T-cell (primary cell): ENCODE data around the gene RBP7. TPM values are rescaled to one million over a fixed set of nuclear protein-coding genes. Genes with fewer than 3 reads are reported as not detected.
"Not testable (repeated sequence)": the region's sequence is repeated elsewhere in the genome, so short reads cannot be mapped to it uniquely, and the experiment has no call there.

Experiments used
- ATAC-seq, 4 experiments: fragments of 200-7000 bp in 3 of 4; fragments of 150-1000 bp in 1 of 4; cut with Tn5 transposase; replicated peaks in 1 of 4; 1 replicate in 3 of 4; 2 replicates in 1 of 4; pipeline ENCODE4 v1.10.0; 2021; ENCODE audit warnings: moderate library complexity in 3 of 4, mild to moderate bottlenecking in 2 of 4, moderate number of reproducible peaks in 1 of 4
- CTCF ChIA-PET, 2 donors: fragments of 300-600 bp; sonication (Branson Sonifier 250); formaldehyde crosslinking; loops; one replicate each; lab custom pipeline; 2022; ENCODE audit warnings: antibody characterized with exemption in 2 of 2; lab: Charles Lee
- POLR2A ChIA-PET, 2 donors: fragments of 300-600 bp; sonication (Branson Sonifier 250); formaldehyde crosslinking; loops; one replicate each; lab custom pipeline; 2022; ENCODE audit warnings: antibody characterized with exemption in 2 of 2; lab: Charles Lee
- DNase-seq, 35 experiments: peaks; one replicate each; pipeline versions ENCODE4 v3.0.0 to v3.0.0-alpha.2; 2013 to 2023
- H3K27ac ChIP-seq: one replicate; pipeline ENCODE4 v1.5.1; 2013; ENCODE audit warnings: low read length
- H3K27me3 ChIP-seq, 2 experiments: replicated peaks in 1 of 2; 1 replicate in 1 of 2; 2 replicates in 1 of 2; pipeline versions ENCODE4 v1.6.1 to v1.7.0; 2013; ENCODE audit warnings: low read length in 1 of 2, mixed read lengths in 1 of 2; ENCODE audit not compliant: control insufficient read depth in 2 of 2, insufficient read depth in 2 of 2; ENCODE audit errors: extremely low read depth in 1 of 2
- H3K36me3 ChIP-seq, 2 donors: 1 replicate in 1 of 2; 2 replicates in 1 of 2; pipeline versions ENCODE4 v1.6.1 to v1.7.0; 2013; ENCODE audit warnings: low read length in 1 of 2; ENCODE audit not compliant: control insufficient read depth in 2 of 2, insufficient read depth in 1 of 2; ENCODE audit errors: extremely low read depth in 1 of 2
- H3K4me1 ChIP-seq, 2 experiments: 1 replicate in 1 of 2; 2 replicates in 1 of 2; pipeline versions ENCODE4 v1.6.1 to v1.7.0; 2013; ENCODE audit warnings: low read length in 2 of 2, mixed read lengths in 1 of 2; ENCODE audit not compliant: insufficient read depth in 2 of 2, control insufficient read depth in 1 of 2; ENCODE audit errors: extremely low read depth in 1 of 2
- H3K4me3 ChIP-seq, 2 donors: 1 replicate in 1 of 2; 2 replicates in 1 of 2; pipeline versions ENCODE4 v1.5.1 to v1.7.0; 2013; ENCODE audit warnings: mild to moderate bottlenecking in 2 of 2, low read length in 1 of 2, moderate library complexity in 1 of 2; ENCODE audit not compliant: control insufficient read depth in 1 of 2; ENCODE audit errors: extremely low read depth in 1 of 2
- H3K9me3 ChIP-seq: 2 replicates; pipeline ENCODE4 v1.7.0; 2013
- H3K27ac Mint-ChIP-seq, 2 donors: one replicate each; pipeline ENCODE4 v1.8.0; 2020 to 2021; ENCODE audit warnings: mild to moderate bottlenecking in 2 of 2, mixed read lengths in 2 of 2
- H3K27me3 Mint-ChIP-seq, 2 donors: one replicate each; pipeline ENCODE4 v1.8.0; 2021 to 2022; ENCODE audit warnings: mixed read lengths in 2 of 2
- H3K36me3 Mint-ChIP-seq: one replicate; pipeline ENCODE4 v1.8.0; 2021; ENCODE audit warnings: mixed read lengths
- H3K4me1 Mint-ChIP-seq, 3 donors: one replicate each; pipeline ENCODE4 v1.8.0; 2020 to 2022; ENCODE audit warnings: mixed read lengths in 3 of 3, mild to moderate bottlenecking in 1 of 3
- H3K4me3 Mint-ChIP-seq, 3 donors: one replicate each; pipeline ENCODE4 v1.8.0; 2020 to 2022; ENCODE audit warnings: mild to moderate bottlenecking in 3 of 3, mixed read lengths in 3 of 3, moderate library complexity in 3 of 3
- H3K9me3 Mint-ChIP-seq, 3 donors: one replicate each; pipeline ENCODE4 v1.8.0; 2020 to 2022; ENCODE audit warnings: mixed read lengths in 3 of 3
- WGBS: methylation state at CpG from one replicate; pipeline ENCODE4 v1.1.5; 2013; ENCODE audit warnings: missing lambda C conversion rate; ENCODE audit not compliant: insufficient coverage; 5-methylcytosine and 5-hydroxymethylcytosine counted together
- total RNA-seq, 35 experiments: library from RNA in 6 of 35; stranded (reverse) in 6 of 35; fragments of 120-200 nt in 1 of 35; gene quantifications; one replicate each; pipeline versions ENCODE4 v1.2.1 to v1.2.4 and lab custom pipeline; 2013 to 2026

RBP7 gene
- total RNA-seq, 5 donors from 2014 or later (not counting 1 experiment from before 2014, with no cell fraction given) = 0.63 TPM; not detected in 4

- POLR2A ChIA-PET = no interaction called here
- CTCF ChIA-PET = no interaction called here
- no peak for ATAC-seq
These were observed 7.3 kb upstream of the RBP7 start for GRCh38 chr1:9989773-9990172.

GRCh38 chr1:9990944-9991343, 6.1 kb upstream of the RBP7 start:
- ChIA-PET POLR2A (interaction anchor here in 1 of 2 donors (0.6 kb wide), 1 partner anchor 171 kb away, joined by 10 read pairs; no protein-coding TSS in a partner anchor), CTCF (interaction anchor here in 1 of 2 donors (0.6 kb wide), 1 partner anchor 9 kb away, joined by 4 read pairs; no protein-coding TSS in a partner anchor)
- Mint-ChIP-seq H3K4me1 (peaks cover 0 to 6% (median 0%) of the 10 kb centered on the region in 3 donors), H3K27me3 (peaks cover 11 to 12% of the 10 kb centered on the region in 2 donors), H3K36me3 (no peaks in the 10 kb centered on the region), H3K27ac (no peak overlapping the region), H3K9me3 (no peaks in the 10 kb centered on the region), H3K4me3 (no peak overlapping the region)
- DNase-seq (no peak), ATAC-seq (no peak)
- H3K27ac ChIP-seq = no peak overlapping the region
- H3K4me1 ChIP-seq = no peaks in the 10 kb centered on the region
- no peak overlapping the region for H3K4me3 ChIP-seq
- no CpG with 5 or more reads among the region's 2 CpGs for WGBS
- peaks cover 0 to 20% of the 10 kb centered on the region in 2 experiments for H3K27me3 ChIP-seq
- no peaks in the 10 kb centered on the region for H3K9me3 ChIP-seq
- H3K36me3 ChIP-seq = no peaks in the 10 kb centered on the region

More at GRCh38 chr1:9989773-9990172, 7.3 kb upstream of the RBP7 start:
- H3K4me3 Mint-ChIP-seq = no peak overlapping the region
- WGBS = 91% methylated on average over 5 of the region's 5 CpGs
- no peak overlapping the region for H3K27ac Mint-ChIP-seq
- Histone ChIP-seq H3K36me3 (no peaks in the 10 kb centered on the region), H3K4me1 (no peaks in the 10 kb centered on the region), H3K4me3 (no peak overlapping the region), H3K9me3 (no peaks in the 10 kb centered on the region), H3K27me3 (peaks cover 0 to 9% of the 10 kb centered on the region in 2 experiments), H3K27ac (no peak overlapping the region)
- peaks cover 0 to 6% (median 0%) of the 10 kb centered on the region in 3 donors for H3K4me1 Mint-ChIP-seq
- no peaks in the 10 kb centered on the region for H3K36me3 Mint-ChIP-seq
- no peak for DNase-seq
- peaks cover 11 to 12% of the 10 kb centered on the region in 2 donors for H3K27me3 Mint-ChIP-seq
- H3K9me3 Mint-ChIP-seq = no peaks in the 10 kb centered on the region

GRCh38 chr1:9992910-9993309, 4.1 kb upstream of the RBP7 start:
- Histone ChIP-seq H3K4me1 (peaks cover 0 to 6% of the 10 kb centered on the region in 2 experiments), H3K36me3 (no peaks in the 10 kb centered on the region), H3K27ac (no peak overlapping the region), H3K9me3 (no peaks in the 10 kb centered on the region), H3K4me3 (no peak overlapping the region), H3K27me3 (peaks cover 0 to 38% of the 10 kb centered on the region in 2 experiments)
- no peak for DNase-seq
- ChIA-PET CTCF (interaction anchor here in 1 of 2 donors (0.6 kb wide), 1 partner anchor 816 kb away, joined by 3 read pairs; no protein-coding TSS in a partner anchor), POLR2A (no interaction called here)
- Mint-ChIP-seq H3K27ac (peak overlapping the region in 1 of 2 donors; percentile 21), H3K4me3 (no peak overlapping the region), H3K36me3 (no peaks in the 10 kb centered on the region), H3K9me3 (no peaks in the 10 kb centered on the region), H3K4me1 (peaks cover 5 to 12% (median 7%) of the 10 kb centered on the region in 3 donors), H3K27me3 (peaks cover 16 to 21% of the 10 kb centered on the region in 2 donors)
- WGBS = no CpG with 5 or more reads among the region's 5 CpGs
- no peak for ATAC-seq

GRCh38 chr1:9993561-9994075, 3.4 kb upstream of the RBP7 start:
- peaks cover 0 to 9% of the 10 kb centered on the region in 2 experiments for H3K4me1 ChIP-seq
- Mint-ChIP-seq H3K36me3 (no peaks in the 10 kb centered on the region), H3K27me3 (peaks cover 22 to 28% of the 10 kb centered on the region in 2 donors), H3K4me3 (no peak overlapping the region), H3K4me1 (peaks cover 9 to 17% (median 14%) of the 10 kb centered on the region in 3 donors), H3K27ac (no peak overlapping the region), H3K9me3 (no peaks in the 10 kb centered on the region)
- ATAC-seq = no peak
- ChIA-PET CTCF (interaction anchor here (0.6 to 0.7 kb wide), 2 partner anchors 815 to 1285 kb away, joined by 3 to 4 read pairs; no protein-coding TSS in a partner anchor), POLR2A (interaction anchor here in 1 of 2 donors (0.5 kb wide), 1 partner anchor 121 kb away, joined by 5 read pairs; no protein-coding TSS in a partner anchor)
- no peak for DNase-seq
- H3K27me3 ChIP-seq = peaks cover under 1 to 45% of the 10 kb centered on the region in 2 experiments
- H3K27ac ChIP-seq = no peak overlapping the region
- WGBS = 94% methylated on average over 6 of the region's 7 CpGs
- H3K9me3 ChIP-seq = no peaks in the 10 kb centered on the region
- H3K36me3 ChIP-seq = no peaks in the 10 kb centered on the region
- no peak overlapping the region for H3K4me3 ChIP-seq

GRCh38 chr1:10001016-10001665, 4.1 kb downstream of the RBP7 start:
- H3K27ac Mint-ChIP-seq = no peak overlapping the region
- no peaks in the 10 kb centered on the region for H3K9me3 ChIP-seq
- no peak overlapping the region for H3K4me3 ChIP-seq
- DNase-seq (no peak), ATAC-seq (no peak)
- ChIA-PET CTCF (no interaction called here), POLR2A (no interaction called here)
- peaks cover 0 to 9% of the 10 kb centered on the region in 2 experiments for H3K4me1 ChIP-seq
- H3K36me3 Mint-ChIP-seq = no peaks in the 10 kb centered on the region
- 93% methylated on average over 4 of the region's 8 CpGs for WGBS
- H3K27me3 ChIP-seq = peaks cover 4 to 67% of the 10 kb centered on the region in 2 experiments
- H3K27me3 Mint-ChIP-seq = peaks cover 23 to 51% of the 10 kb centered on the region in 2 donors
- no peak overlapping the region for H3K4me3 Mint-ChIP-seq
- H3K27ac ChIP-seq = no peak overlapping the region
- H3K9me3 Mint-ChIP-seq = no peaks in the 10 kb centered on the region
- H3K4me1 Mint-ChIP-seq = peaks cover 10 to 14% (median 13%) of the 10 kb centered on the region in 3 donors
- no peaks in the 10 kb centered on the region for H3K36me3 ChIP-seq

- H3K9me3 ChIP-seq, DNase-seq, H3K36me3 ChIP-seq, H3K36me3 Mint-ChIP-seq, CTCF ChIA-PET, H3K4me1 ChIP-seq, H3K4me3 ChIP-seq, H3K4me1 Mint-ChIP-seq, H3K9me3 Mint-ChIP-seq, H3K4me3 Mint-ChIP-seq, ATAC-seq, POLR2A ChIA-PET, H3K27ac Mint-ChIP-seq, H3K27ac ChIP-seq: not testable (repeated sequence)
- H3K27me3 ChIP-seq = peaks cover 0 to 32% of the 10 kb centered on the region in 2 experiments
- H3K27me3 Mint-ChIP-seq = peaks cover 6 to 28% of the 10 kb centered on the region in 2 donors
- 86% methylated on average over 1 of the region's 8 CpGs for WGBS
These were observed 8.2 kb downstream of the RBP7 start for GRCh38 chr1:10005248-10005647.
